Neural progenitor cell (in vitro differentiated cells): ENCODE results near the gene MAN2A2. TPM values are rescaled to one million over a fixed set of nuclear protein-coding genes. Genes with fewer than 3 reads are reported as not detected.

Experiments
- DNase-seq: peaks from one replicate; pipeline ENCODE4 v3.0.0-alpha.2; 2016; ENCODE audit warnings: low spot score
- H2AFZ ChIP-seq: fragments of 200-600 bp; sonication (generic); replicated peaks from 2 replicates; pipeline ENCODE4 v1.6.1; 2016; ENCODE audit warnings: antibody characterized with exemption
- H3F3A ChIP-seq: fragments of 200-600 bp; sonication (generic); 2 replicates; pipeline ENCODE4 v1.6.1; 2016; ENCODE audit warnings: antibody characterized with exemption, low read depth
- H3K27ac ChIP-seq: fragments of 200-600 bp; sonication (generic); 2 replicates; pipeline ENCODE4 v1.5.1; 2016; ENCODE audit warnings: mild to moderate bottlenecking
- H3K27me3 ChIP-seq: fragments of 200-600 bp; sonication (generic); 2 replicates; pipeline ENCODE4 v1.6.1; 2016; ENCODE audit warnings: mild to moderate bottlenecking, moderate library complexity
- H3K36me3 ChIP-seq: fragments of 200-600 bp; sonication (generic); 2 replicates; pipeline ENCODE4 v1.5.1; 2016
- H3K4me1 ChIP-seq: fragments of 200-600 bp; sonication (generic); 2 replicates; pipeline ENCODE4 v1.6.1; 2016; ENCODE audit warnings: mixed run types
- H3K4me2 ChIP-seq: fragments of 200-600 bp; sonication (generic); 2 replicates; pipeline ENCODE4 v1.6.1; 2016
- H3K4me3 ChIP-seq: fragments of 200-600 bp; sonication (generic); 2 replicates; pipeline ENCODE4 v1.5.1; 2016
- H3K79me2 ChIP-seq: fragments of 200-600 bp; sonication (generic); 2 replicates; pipeline ENCODE4 v1.6.1; 2016; ENCODE audit warnings: low read depth
- H3K9ac ChIP-seq: fragments of 200-600 bp; sonication (generic); 2 replicates; pipeline ENCODE4 v1.6.1; 2016
- H3K9me3 ChIP-seq: fragments of 200-600 bp; sonication (generic); 2 replicates; pipeline ENCODE4 v1.5.1; 2016; ENCODE audit warnings: low read depth
- H4K20me1 ChIP-seq: fragments of 200-600 bp; sonication (generic); 2 replicates; pipeline ENCODE4 v1.6.1; 2016; ENCODE audit warnings: low read depth
- H3K27ac Mint-ChIP-seq: 3 replicates; pipeline ENCODE4 v1.8.0; 2021; ENCODE audit warnings: mixed read lengths
- H3K27me3 Mint-ChIP-seq: 2 replicates; pipeline ENCODE4 v1.8.0; 2022; ENCODE audit warnings: low read depth, mild to moderate bottlenecking, inconsistent platforms, moderate library complexity, mixed read lengths; ENCODE audit not compliant: insufficient read depth
- H3K36me3 Mint-ChIP-seq: 3 replicates; pipeline ENCODE4 v1.8.0; 2021; ENCODE audit warnings: mixed read lengths
- H3K4me1 Mint-ChIP-seq: 3 replicates; pipeline ENCODE4 v1.8.0; 2021; ENCODE audit warnings: mixed read lengths
- H3K4me3 Mint-ChIP-seq: 3 replicates; pipeline ENCODE4 v1.8.0; 2021; ENCODE audit warnings: mild to moderate bottlenecking, moderate library complexity, mixed read lengths
- H3K9me3 Mint-ChIP-seq: 3 replicates; pipeline ENCODE4 v1.8.0; 2020; ENCODE audit warnings: mixed read lengths
- EZH2 ChIP-seq: fragments of 200-600 bp; sonication (generic); IDR thresholded peaks from 2 replicates; pipeline ENCODE4 v1.6.1; 2017; ENCODE audit warnings: antibody characterized with exemption, mild to moderate bottlenecking, moderate library complexity
- EZH2phosphoT487 ChIP-seq: fragments of 200-600 bp; sonication (generic); IDR thresholded peaks from 2 replicates; pipeline ENCODE4 v1.6.1; 2017; ENCODE audit warnings: antibody characterized with exemption
- total RNA-seq: library from RNA; depleted of rRNA; stranded (reverse); fragments of >200 nt; gene quantifications from 2 replicates; pipeline ENCODE4 v1.2.3, GENCODE V29; 2015; ENCODE audit warnings: low replicate concordance
- TF ChIP-seq, protein P1 (sequence below): fragments of 200-600 bp; sonication (generic); IDR thresholded peaks from 2 replicates; pipeline ENCODE4 v1.5.1; 2017; ENCODE audit warnings: antibody characterized with exemption, mild to moderate bottlenecking

The MAN2A2 gene
- total RNA-seq, 1 donor from 2014 or later, result 7.0 TPM

DNA sequence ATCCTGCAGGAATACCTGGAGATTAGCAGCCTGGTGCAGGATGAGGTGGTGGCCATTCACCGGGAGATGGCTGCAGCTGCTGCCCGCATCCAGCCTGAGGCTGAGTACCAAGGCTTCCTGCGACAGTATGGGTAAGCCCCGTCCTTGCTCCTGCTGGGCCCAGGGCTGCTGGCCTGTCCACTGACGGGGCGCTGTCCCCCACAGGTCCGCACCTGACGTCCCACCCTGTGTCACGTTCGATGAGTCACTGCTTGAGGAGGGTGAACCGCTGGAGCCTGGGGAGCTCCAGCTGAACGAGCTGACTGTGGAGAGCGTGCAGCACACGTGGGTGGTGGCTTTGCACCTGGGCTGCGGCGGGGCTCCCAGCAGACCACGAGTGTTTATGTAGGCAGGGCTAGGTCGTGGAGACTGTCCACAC lies 13.8 kb upstream of the MAN2A2 start:
- DNase-seq, result no peak
- H3K4me3 Mint-ChIP-seq, result no peak overlapping the region
- no peak overlapping the region for H3K4me2 ChIP-seq
- H2AFZ ChIP-seq, result no peak overlapping the region
- no peaks in the 10 kb centered on the region for H3K9me3 ChIP-seq
- peaks cover 11% of the 10 kb centered on the region for H3F3A ChIP-seq
- peaks cover 14% of the 10 kb centered on the region for H3K4me1 Mint-ChIP-seq
- TF ChIP-seq EZH2, result no peak
- TF ChIP-seq EZH2phosphoT487, result no peak
- TF ChIP-seq, protein P1, sequence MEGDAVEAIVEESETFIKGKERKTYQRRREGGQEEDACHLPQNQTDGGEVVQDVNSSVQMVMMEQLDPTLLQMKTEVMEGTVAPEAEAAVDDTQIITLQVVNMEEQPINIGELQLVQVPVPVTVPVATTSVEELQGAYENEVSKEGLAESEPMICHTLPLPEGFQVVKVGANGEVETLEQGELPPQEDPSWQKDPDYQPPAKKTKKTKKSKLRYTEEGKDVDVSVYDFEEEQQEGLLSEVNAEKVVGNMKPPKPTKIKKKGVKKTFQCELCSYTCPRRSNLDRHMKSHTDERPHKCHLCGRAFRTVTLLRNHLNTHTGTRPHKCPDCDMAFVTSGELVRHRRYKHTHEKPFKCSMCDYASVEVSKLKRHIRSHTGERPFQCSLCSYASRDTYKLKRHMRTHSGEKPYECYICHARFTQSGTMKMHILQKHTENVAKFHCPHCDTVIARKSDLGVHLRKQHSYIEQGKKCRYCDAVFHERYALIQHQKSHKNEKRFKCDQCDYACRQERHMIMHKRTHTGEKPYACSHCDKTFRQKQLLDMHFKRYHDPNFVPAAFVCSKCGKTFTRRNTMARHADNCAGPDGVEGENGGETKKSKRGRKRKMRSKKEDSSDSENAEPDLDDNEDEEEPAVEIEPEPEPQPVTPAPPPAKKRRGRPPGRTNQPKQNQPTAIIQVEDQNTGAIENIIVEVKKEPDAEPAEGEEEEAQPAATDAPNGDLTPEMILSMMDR, result no peak
- H3K9me3 Mint-ChIP-seq, result no peaks in the 10 kb centered on the region
- no peaks in the 10 kb centered on the region for H3K79me2 ChIP-seq
- H3K27me3 ChIP-seq, result no peaks in the 10 kb centered on the region
- peaks cover 4% of the 10 kb centered on the region for H3K27me3 Mint-ChIP-seq
- no peaks in the 10 kb centered on the region for H4K20me1 ChIP-seq
- no peak overlapping the region for H3K4me3 ChIP-seq
- no peaks in the 10 kb centered on the region for H3K36me3 ChIP-seq
- H3K27ac ChIP-seq, result no peak overlapping the region
- no peaks in the 10 kb centered on the region for H3K36me3 Mint-ChIP-seq
- peaks cover 3% of the 10 kb centered on the region for H3K4me1 ChIP-seq
- H3K27ac Mint-ChIP-seq, result no peak overlapping the region
- H3K9ac ChIP-seq, result no peak overlapping the region

DNA sequence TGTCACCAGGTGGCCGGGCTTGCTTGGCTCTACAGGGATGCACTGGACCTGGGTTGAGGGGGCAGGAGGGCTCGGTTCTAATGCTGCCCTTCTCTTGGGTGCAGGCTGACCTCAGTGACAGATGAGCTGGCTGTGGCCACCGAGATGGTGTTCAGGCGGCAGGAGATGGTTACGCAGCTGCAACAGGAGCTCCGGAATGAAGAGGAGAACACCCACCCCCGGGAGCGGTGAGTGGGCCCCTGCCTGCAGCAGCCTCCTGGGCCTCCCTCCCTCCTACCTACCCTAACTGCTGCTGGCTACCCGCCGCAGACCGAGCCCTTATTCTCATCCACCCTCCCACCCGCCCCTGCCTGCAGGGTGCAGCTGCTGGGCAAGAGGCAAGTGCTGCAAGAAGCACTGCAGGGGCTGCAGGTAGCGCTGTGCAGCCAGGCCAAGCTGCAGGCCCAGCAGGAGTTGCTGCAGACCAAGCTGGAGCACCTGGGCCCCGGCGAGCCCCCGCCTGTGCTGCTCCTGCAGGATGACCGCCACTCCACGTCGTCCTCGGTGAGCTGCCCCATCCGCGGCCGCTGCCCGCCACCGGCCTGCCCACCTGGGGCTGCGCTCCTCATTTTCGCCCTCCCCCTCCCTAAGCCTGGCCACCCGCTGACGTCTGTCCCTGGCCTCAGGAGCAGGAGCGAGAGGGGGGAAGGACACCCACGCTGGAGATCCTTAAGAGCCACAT lies 13.2 kb upstream of the MAN2A2 start:
- no peak overlapping the region for H3K4me3 Mint-ChIP-seq
- Histone ChIP-seq H3K79me2 (no peaks in the 10 kb centered on the region), H3K9ac (no peak overlapping the region), H3K27ac (no peak overlapping the region), H2AFZ (no peak overlapping the region), H3K4me3 (no peak overlapping the region), H3K27me3 (no peaks in the 10 kb centered on the region), H3K4me2 (no peak overlapping the region), H4K20me1 (no peaks in the 10 kb centered on the region), H3K9me3 (no peaks in the 10 kb centered on the region), H3F3A (peaks cover 7% of the 10 kb centered on the region), H3K4me1 (no peaks in the 10 kb centered on the region), H3K36me3 (no peaks in the 10 kb centered on the region)
- H3K4me1 Mint-ChIP-seq, result peaks cover 13% of the 10 kb centered on the region
- H3K36me3 Mint-ChIP-seq, result no peaks in the 10 kb centered on the region
- peaks cover 4% of the 10 kb centered on the region for H3K27me3 Mint-ChIP-seq
- TF ChIP-seq EZH2phosphoT487 (no peak), EZH2 (no peak)
- TF ChIP-seq, protein P1, result no peak
- no peaks in the 10 kb centered on the region for H3K9me3 Mint-ChIP-seq
- DNase-seq, result no peak
- H3K27ac Mint-ChIP-seq, result no peak overlapping the region

DNA sequence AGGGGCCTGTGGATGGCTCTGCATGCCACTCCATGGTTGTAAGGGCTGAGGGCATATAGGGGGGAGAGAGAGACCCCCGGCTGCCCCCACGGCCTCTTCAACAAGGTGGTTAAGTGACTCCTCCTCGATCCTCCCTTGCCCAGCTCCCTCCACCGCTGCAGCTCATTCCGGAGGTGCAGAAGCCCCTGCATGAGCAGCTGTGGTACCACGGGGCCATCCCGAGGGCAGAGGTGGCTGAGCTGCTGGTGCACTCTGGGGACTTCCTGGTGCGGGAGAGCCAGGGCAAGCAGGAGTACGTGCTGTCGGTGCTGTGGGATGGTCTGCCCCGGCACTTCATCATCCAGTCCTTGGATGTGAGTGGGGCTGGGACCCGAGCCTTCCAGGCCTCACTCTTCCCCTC lies 12.3 kb upstream of the MAN2A2 start:
- no peak overlapping the region for H3K4me2 ChIP-seq
- H3K27ac ChIP-seq, result no peak overlapping the region

More for the DNA sequence above, 12.3 kb upstream of the MAN2A2 start:
- no peak for DNase-seq
- Histone ChIP-seq H3K9me3 (no peaks in the 10 kb centered on the region), H3F3A (peaks cover 3% of the 10 kb centered on the region), H4K20me1 (no peaks in the 10 kb centered on the region), H3K4me1 (no peaks in the 10 kb centered on the region), H3K9ac (no peak overlapping the region), H3K27me3 (no peaks in the 10 kb centered on the region), H3K79me2 (no peaks in the 10 kb centered on the region), H3K4me3 (no peak overlapping the region), H3K36me3 (no peaks in the 10 kb centered on the region), H2AFZ (no peak overlapping the region)
- H3K27ac Mint-ChIP-seq, result no peak overlapping the region
- peaks cover 2% of the 10 kb centered on the region for H3K27me3 Mint-ChIP-seq
- peaks cover 8% of the 10 kb centered on the region for H3K4me1 Mint-ChIP-seq
- H3K9me3 Mint-ChIP-seq, result no peaks in the 10 kb centered on the region
- H3K4me3 Mint-ChIP-seq, result no peak overlapping the region
- TF ChIP-seq EZH2phosphoT487 (no peak), EZH2 (no peak)
- TF ChIP-seq, protein P1, result no peak
- no peaks in the 10 kb centered on the region for H3K36me3 Mint-ChIP-seq
